ENCODE measurements around the gene C17orf107.

C17orf107 gene

GRCh38 chr17:4881761-4882555 lies 17.4 kb upstream of the C17orf107 start:
- in situ Hi-C loops (cut with HindIII; ENCODE audit: low pct_unique_long_range_greater_than_20kb, low sequenced_read_pairs), result no loop called here
- DNase-seq (ENCODE audit: low read depth in 1 of 2, low spot score in 1 of 2), result peak; percentile 58 to 80
- TF ChIP-seq JUND (IDR thresholded peaks at IDR 0.05; ENCODE audit: low read depth), result no peak

GRCh38 chr17:4884489-4884888 lies 14.8 kb upstream of the C17orf107 start:
- in situ Hi-C loops (cut with HindIII; ENCODE audit: low pct_unique_long_range_greater_than_20kb, low sequenced_read_pairs), result no loop called here
- no peak for TF ChIP-seq JUND (IDR thresholded peaks at IDR 0.05; ENCODE audit: low read depth)
- no peak for DNase-seq (ENCODE audit: low read depth in 1 of 2, low spot score in 1 of 2)

- DNase-seq (ENCODE audit: low read depth in 1 of 2, low spot score in 1 of 2), result no peak
- no peak for TF ChIP-seq JUND (IDR thresholded peaks at IDR 0.05; ENCODE audit: low read depth)
- in situ Hi-C loops (cut with HindIII; ENCODE audit: low pct_unique_long_range_greater_than_20kb, low sequenced_read_pairs), result no loop called here
These were observed 12.5 kb upstream of the C17orf107 start for GRCh38 chr17:4886830-4887229.

GRCh38 chr17:4887581-4887980 lies 11.8 kb upstream of the C17orf107 start:
- in situ Hi-C loops (cut with HindIII; ENCODE audit: low pct_unique_long_range_greater_than_20kb, low sequenced_read_pairs), result no loop called here
- no peak for DNase-seq (ENCODE audit: low read depth in 1 of 2, low spot score in 1 of 2)
- no peak for TF ChIP-seq JUND (IDR thresholded peaks at IDR 0.05; ENCODE audit: low read depth)

- in situ Hi-C loops (cut with HindIII; ENCODE audit: low pct_unique_long_range_greater_than_20kb, low sequenced_read_pairs), result no loop called here
- no peak for TF ChIP-seq JUND (IDR thresholded peaks at IDR 0.05; ENCODE audit: low read depth)
- no peak for DNase-seq (ENCODE audit: low read depth in 1 of 2, low spot score in 1 of 2)
These were observed 7.6 kb upstream of the C17orf107 start for GRCh38 chr17:4891411-4892410.

- no peak for DNase-seq (ENCODE audit: low read depth in 1 of 2, low spot score in 1 of 2)
- in situ Hi-C loops (cut with HindIII; ENCODE audit: low pct_unique_long_range_greater_than_20kb, low sequenced_read_pairs), result no loop called here
- no peak for TF ChIP-seq JUND (IDR thresholded peaks at IDR 0.05; ENCODE audit: low read depth)
These were observed 6.7 kb upstream of the C17orf107 start for GRCh38 chr17:4892499-4893221.

DNA sequence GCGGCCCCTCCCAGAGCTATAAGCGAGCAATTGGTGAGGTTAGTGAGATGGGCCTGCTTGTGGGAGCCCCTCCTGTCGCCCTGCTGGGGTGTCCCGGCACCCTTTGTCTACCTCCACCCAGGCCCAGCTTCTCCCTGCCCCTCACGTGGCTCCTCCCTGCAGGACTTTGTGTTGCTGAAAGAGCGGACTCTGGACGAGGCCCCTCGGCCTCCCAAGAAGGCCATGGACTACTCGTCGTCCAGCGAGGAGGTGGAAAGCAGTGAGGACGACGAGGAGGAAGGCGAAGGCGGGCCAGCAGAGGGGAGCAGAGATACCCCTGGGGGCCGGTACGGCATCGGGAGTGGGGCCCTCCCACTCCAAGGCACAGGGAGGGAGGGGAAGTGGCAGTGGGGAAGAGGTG lies 6.1 kb upstream of the C17orf107 start:
- no peak for TF ChIP-seq JUND (IDR thresholded peaks at IDR 0.05; ENCODE audit: low read depth)
- in situ Hi-C loops (cut with HindIII; ENCODE audit: low pct_unique_long_range_greater_than_20kb, low sequenced_read_pairs), result no loop called here
- no peak for DNase-seq (ENCODE audit: low read depth in 1 of 2, low spot score in 1 of 2)

DNA sequence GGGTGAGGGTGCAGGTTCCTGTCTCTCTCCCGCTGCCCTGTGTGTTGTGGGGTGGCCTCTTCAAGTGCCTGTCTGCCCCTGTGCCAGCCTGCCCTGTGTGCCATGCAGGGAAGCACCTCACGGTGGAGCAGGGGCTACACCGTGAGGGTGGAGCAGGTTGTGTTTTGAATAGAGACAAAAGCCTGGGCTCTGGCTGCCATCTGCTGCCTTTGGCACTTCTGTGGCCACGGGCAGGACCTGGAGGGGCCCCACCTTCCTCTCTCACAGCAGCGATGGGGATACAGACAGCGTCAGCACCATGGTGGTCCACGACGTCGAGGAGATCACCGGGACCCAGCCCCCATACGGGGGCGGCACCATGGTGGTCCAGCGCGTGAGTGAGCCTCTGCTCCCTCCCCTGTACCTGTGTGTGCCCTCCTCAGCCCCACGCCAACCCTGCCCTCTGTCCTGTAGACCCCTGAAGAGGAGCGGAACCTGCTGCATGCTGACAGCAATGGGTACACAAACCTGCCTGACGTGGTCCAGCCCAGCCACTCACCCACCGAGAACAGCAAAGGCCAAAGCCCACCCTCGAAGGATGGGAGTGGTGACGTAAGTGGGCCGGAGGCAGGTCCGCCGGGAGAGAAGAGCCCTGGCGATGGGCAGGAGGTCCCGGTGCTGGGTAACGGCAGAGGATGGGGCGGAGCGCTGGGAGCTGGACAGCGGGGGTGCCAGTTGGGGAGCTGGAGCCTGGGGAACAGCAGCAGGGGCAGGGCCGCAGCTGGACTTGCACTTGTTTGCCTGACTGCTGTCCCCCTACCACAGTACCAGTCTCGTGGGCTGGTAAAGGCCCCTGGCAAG lies 5.4 kb upstream of the C17orf107 start:
- TF ChIP-seq JUND (IDR thresholded peaks at IDR 0.05; ENCODE audit: low read depth), result no peak
- no peak for DNase-seq (ENCODE audit: low read depth in 1 of 2, low spot score in 1 of 2)
- in situ Hi-C loops (cut with HindIII; ENCODE audit: low pct_unique_long_range_greater_than_20kb, low sequenced_read_pairs), result no loop called here

GRCh38 chr17:4895121-4895520 lies 4.2 kb upstream of the C17orf107 start:
- in situ Hi-C loops (cut with HindIII; ENCODE audit: low pct_unique_long_range_greater_than_20kb, low sequenced_read_pairs), result no loop called here
- DNase-seq (ENCODE audit: low read depth in 1 of 2, low spot score in 1 of 2), result no peak
- no peak for TF ChIP-seq JUND (IDR thresholded peaks at IDR 0.05; ENCODE audit: low read depth)

DNA sequence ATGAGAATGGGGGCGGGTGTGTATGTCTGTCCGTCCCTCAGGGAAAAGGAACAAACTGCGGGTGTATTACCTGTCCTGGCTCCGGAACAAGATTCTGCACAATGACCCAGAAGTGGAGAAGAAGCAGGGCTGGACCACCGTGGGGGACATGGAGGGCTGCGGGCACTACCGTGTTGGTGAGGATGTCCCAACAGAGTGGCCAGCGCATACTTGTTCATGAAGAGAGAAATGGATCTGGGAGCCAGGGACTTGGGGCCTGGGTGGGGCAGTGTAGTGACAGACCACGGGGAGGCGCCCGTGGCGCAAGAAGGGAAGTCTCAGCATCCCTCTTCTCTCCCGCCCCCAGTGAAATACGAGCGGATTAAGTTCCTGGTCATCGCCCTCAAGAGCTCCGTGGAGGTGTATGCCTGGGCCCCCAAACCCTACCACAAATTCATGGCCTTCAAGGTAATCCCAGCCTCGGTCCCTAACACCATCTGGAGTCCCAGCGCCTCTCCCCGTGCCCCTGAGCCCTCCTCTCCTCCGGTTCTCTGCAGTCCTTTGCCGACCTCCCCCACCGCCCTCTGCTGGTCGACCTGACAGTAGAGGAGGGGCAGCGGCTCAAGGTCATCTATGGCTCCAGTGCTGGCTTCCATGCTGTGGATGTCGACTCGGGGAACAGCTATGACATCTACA lies 3.5 kb upstream of the C17orf107 start:
- DNase-seq (ENCODE audit: low read depth in 1 of 2, low spot score in 1 of 2), result no peak
- in situ Hi-C loops (cut with HindIII; ENCODE audit: low pct_unique_long_range_greater_than_20kb, low sequenced_read_pairs), result no loop called here
- TF ChIP-seq JUND (IDR thresholded peaks at IDR 0.05; ENCODE audit: low read depth), result no peak
